Heart left ventricle (tissue), 16 donors: Measurements from ENCODE around the gene MME. TPM values are rescaled to one million over a fixed set of nuclear protein-coding genes. Genes with fewer than 3 reads are reported as not detected.

Experiments
- ATAC-seq, 4 donors: fragments of 200-7000 bp; cut with Tn5 transposase; one replicate each; pipeline ENCODE4 v1.9.1; 2020 to 2022; ENCODE audit warnings: moderate library complexity in 4 of 4, mild to moderate bottlenecking in 3 of 4, moderate number of reproducible peaks in 1 of 4
- DNase-seq, 5 donors: peaks; one replicate each; pipeline ENCODE4 v3.0.0-alpha.2; 2020
- H3K27ac ChIP-seq, 12 donors: fragments of 200-600 bp; sonication (generic) in 4 of 12; one replicate each; pipeline versions ENCODE4 v1.5.0 to v1.8.0; 2016 to 2022; ENCODE audit warnings: mild to moderate bottlenecking in 2 of 12
- H3K27me3 ChIP-seq, 9 donors: fragments of 200-600 bp; sonication (generic) in 2 of 9; one replicate each; pipeline versions ENCODE4 v1.5.1 to v1.8.0; 2016 to 2022; ENCODE audit warnings: mild to moderate bottlenecking in 3 of 9
- H3K36me3 ChIP-seq, 9 donors: fragments of 200-600 bp; sonication (generic) in 2 of 9; one replicate each; pipeline versions ENCODE4 v1.5.0 to v1.8.0; 2018 to 2022; ENCODE audit warnings: mild to moderate bottlenecking in 2 of 9
- H3K4me1 ChIP-seq, 12 donors: fragments of 200-600 bp; sonication (generic) in 4 of 12; one replicate each; pipeline versions ENCODE4 v1.5.0 to v1.8.0; 2016 to 2022; ENCODE audit warnings: mild to moderate bottlenecking in 3 of 12
- H3K4me3 ChIP-seq, 12 donors: fragments of 200-600 bp; sonication (generic) in 4 of 12; one replicate each; pipeline versions ENCODE4 v1.5.0 to v1.8.0; 2017 to 2022; ENCODE audit warnings: mild to moderate bottlenecking in 9 of 12, moderate library complexity in 4 of 12
- H3K9me3 ChIP-seq, 12 donors: fragments of 200-600 bp; sonication (generic) in 4 of 12; one replicate each; pipeline versions ENCODE4 v1.5.0 to v1.8.0; 2016 to 2022; ENCODE audit warnings: mild to moderate bottlenecking in 1 of 12
- CTCF ChIP-seq, 12 donors: fragments of 200-600 bp; sonication (generic) in 4 of 12; IDR thresholded peaks; one replicate each; pipeline versions ENCODE4 v1.5.0 to v1.8.0; 2018 to 2022; ENCODE audit warnings: antibody characterized with exemption in 12 of 12, mild to moderate bottlenecking in 5 of 12
- POLR2A ChIP-seq, 2 donors: fragments of 450-650 bp; IDR thresholded peaks; one replicate each; pipeline ENCODE4 v1.6.1; 2017; ENCODE audit warnings: antibody characterized with exemption in 2 of 2, mild to moderate bottlenecking in 2 of 2, moderate library complexity in 2 of 2
- WGBS, 4 donors: extraction: QIAGEN DNeasy Blood & Tissue Kit in 2 of 4; methylation state at CpG; one replicate each; pipeline versions ENCODE4 v1.1.5 to v1.1.7; 2013 to 2018; 5-methylcytosine and 5-hydroxymethylcytosine counted together
- intact Hi-C, 10 donors: fragments of 100-400 bp; cut with DNase I; formaldehyde crosslinking; loops; one replicate each; pipeline versions ENCODE4 v1.11.1 to v1.14.2; 2022
- polyA plus RNA-seq, 2 donors: library from polyadenylated mRNA; stranded (reverse); fragments of 200-250 nt; gene quantifications; one replicate each; pipeline ENCODE4 v1.2.3, GENCODE V29; 2013
- total RNA-seq, 9 donors: library from RNA; depleted of rRNA in 2 of 9; stranded (reverse); fragments of >200 nt in 2 of 9; fragmentation: NEBNext Ultra II Directional in 3 of 9; extraction: Animal tissue kit (Norgen Biotek cat#: 25700) in 3 of 9; gene quantifications; one replicate each; pipeline versions ENCODE4 v1.1.0 to v1.2.4, GENCODE V29; 2016 to 2023
- donor health status: ischemic (EF 13 %, LVEDD 7.1; RV severe dilation, severe dysfunction).
- donor health status: healthy with polysubstance abuse.
- donor health status: DM: no; HTN: yes; CAD: no.
- donor health status: DM: no; HTN: no; CAD: no.
- donor health status: ischemic (EF 25% LVEDD 6.9; RV normal size, moderate dysfunction).
- donor health status: ischemic (EF 25% LVEDD 5.7; RV mildly dilated, moderate dysfunction).
- donor health status: healthy.
- donor health status: DM: yes; HTN: yes; CAD: no.
- donor health status: ischemic (EF 35%, LVEDD 5.7; RV mildly dilated, moderate dysfunction).
- donor health status: nonischemic (EF 11% LVEDD 7.7; RV severe dilation, severe dysfunction).
- donor health status: DM: yes; HTN: yes; CAD: no.
- donor health status: PGD.
- donor health status: ischemic (EF 29% LVEDD 5.4; RV normal size, mild dysfunction).
- donor health status: nonischemic (EF 23%, LVEDD 6.1; RV moderate dilation, normal function).

Gene MME
- total and polyA plus RNA-seq, 11 donors, result 0.84 to 18.5 (median 5.3) TPM

DNA sequence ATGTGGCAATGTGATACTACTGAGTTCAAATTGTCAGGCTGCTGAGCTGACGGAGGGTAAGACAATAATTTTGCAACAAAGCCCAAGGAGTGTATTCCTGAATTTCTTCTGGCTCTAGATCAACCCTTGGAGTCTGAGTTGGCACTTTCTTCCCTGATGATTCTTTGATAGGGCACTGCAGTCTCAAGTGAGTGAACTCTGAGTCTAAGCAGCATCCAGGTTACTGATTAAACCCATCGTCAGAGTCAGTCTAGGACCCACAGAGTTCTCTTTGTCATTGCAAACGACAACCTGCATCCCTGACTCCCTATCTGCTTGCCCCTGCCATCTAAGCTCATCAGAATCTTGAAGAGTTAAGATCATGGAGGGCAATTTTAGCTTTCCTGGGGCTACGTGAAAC lies 58.6 kb downstream of the MME start:
- H3K4me1 ChIP-seq, result no peaks in the 10 kb centered on the region
- H3K36me3 ChIP-seq, result no peaks in the 10 kb centered on the region
- no peak overlapping the region for H3K4me3 ChIP-seq
- TF ChIP-seq POLR2A (IDR thresholded peaks at IDR 0.05) (no peak), CTCF (IDR thresholded peaks at IDR 0.05) (no peak)
- no peaks in the 10 kb centered on the region for H3K27me3 ChIP-seq
- no peak overlapping the region for H3K27ac ChIP-seq
- intact Hi-C loops, result no loop called here
- ATAC-seq, result no peak
- no peak for DNase-seq
- WGBS, 4 donors, result 69 to 77% (median 75%) methylated on average over 4 of the region's 4 CpGs
- H3K9me3 ChIP-seq, result peaks cover 0 to 7% (median 0%) of the 10 kb centered on the region in 12 donors

GRCh38 chr3:155147588-155147987 lies 67.5 kb downstream of the MME start:
- Histone ChIP-seq H3K27ac (no peak overlapping the region), H3K9me3 (no peaks in the 10 kb centered on the region), H3K36me3 (no peaks in the 10 kb centered on the region), H3K4me3 (no peak overlapping the region), H3K4me1 (no peaks in the 10 kb centered on the region), H3K27me3 (no peaks in the 10 kb centered on the region)
- intact Hi-C loops, result no loop called here
- TF ChIP-seq CTCF (IDR thresholded peaks at IDR 0.05), result no peak
- no peak for TF ChIP-seq POLR2A (IDR thresholded peaks at IDR 0.05)
- DNase-seq (no peak), ATAC-seq (no peak)
- 47 to 70% (median 66%) methylated on average over 1 of the region's 1 CpG for WGBS, 4 donors

DNA sequence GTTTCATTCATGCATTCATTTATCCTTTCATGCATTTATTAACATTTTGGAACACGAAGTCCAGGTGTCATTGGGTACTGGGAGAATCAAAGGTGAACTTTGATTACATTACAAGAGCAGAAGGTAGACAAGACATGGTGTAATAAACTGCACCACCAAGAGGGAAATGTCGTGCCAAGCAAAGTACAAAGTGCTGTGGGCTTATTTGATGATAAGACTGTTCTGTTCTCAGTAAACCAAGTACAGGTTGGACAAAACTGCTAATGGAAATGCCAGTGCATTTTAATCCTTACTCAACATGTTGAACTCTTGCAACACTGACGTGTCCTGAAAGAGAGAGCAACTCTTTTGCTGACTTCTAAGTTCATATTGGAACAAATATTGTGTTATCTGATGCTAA lies 69.4 kb downstream of the MME start:
- 51 to 68% (median 64%) methylated on average over 3 of the region's 3 CpGs for WGBS, 4 donors
- Histone ChIP-seq H3K27me3 (no peaks in the 10 kb centered on the region), H3K9me3 (no peaks in the 10 kb centered on the region), H3K4me1 (no peaks in the 10 kb centered on the region), H3K4me3 (no peak overlapping the region), H3K27ac (no peak overlapping the region), H3K36me3 (no peaks in the 10 kb centered on the region)
- intact Hi-C loops, result no loop called here
- ATAC-seq, result peak in 1 of 4 donors; percentile 41
- TF ChIP-seq POLR2A (IDR thresholded peaks at IDR 0.05) (no peak), CTCF (IDR thresholded peaks at IDR 0.05) (no peak)
- no peak for DNase-seq

DNA sequence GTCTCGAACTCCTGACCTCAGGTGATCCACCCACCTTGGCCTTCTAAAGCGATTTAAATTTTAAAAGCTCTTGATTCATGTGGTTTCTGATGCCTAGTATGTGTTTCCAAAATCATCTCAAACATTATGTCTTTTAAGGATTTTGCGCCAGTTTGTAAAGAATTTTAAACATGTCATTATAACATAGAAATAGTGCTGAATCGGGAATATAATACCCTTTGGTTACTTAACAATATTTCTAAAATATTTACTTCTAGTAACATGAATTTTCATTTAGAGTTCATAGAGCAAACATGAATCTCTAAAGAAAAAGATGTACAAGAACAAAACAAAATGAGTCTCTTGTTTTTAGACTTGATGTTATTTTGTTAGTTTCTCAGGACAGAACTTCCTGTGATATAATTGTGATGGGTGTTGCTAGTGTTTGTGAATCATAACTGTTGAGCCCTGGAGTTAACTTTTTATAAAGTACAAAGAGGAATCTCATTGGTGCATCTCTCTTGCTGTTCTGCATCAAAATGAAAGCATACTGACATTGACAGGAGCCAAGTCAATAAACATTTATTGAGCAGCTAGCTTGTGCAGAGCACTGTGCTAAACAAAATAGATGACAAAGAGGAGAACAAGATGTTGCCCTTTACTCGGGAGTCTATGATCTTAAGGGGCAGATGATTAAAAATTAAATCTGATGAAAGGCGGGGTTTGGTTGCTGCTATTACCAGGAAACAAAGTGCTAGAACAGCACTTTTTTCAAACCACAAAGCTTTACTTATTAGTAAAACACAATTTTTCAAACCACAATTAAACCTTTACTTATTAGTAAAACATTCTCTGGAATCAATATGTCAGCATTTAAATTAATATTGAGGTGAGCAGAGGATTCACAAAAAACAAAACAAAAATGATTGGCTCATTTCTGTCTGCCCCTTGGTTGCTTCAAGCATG lies 73.4 kb downstream of the MME start:
- 87 to 88% (median 88%) methylated on average over 6 of the region's 6 CpGs for WGBS, 4 donors
- intact Hi-C loops, result no loop called here
- Histone ChIP-seq H3K4me1 (no peaks in the 10 kb centered on the region), H3K36me3 (no peaks in the 10 kb centered on the region), H3K9me3 (no peaks in the 10 kb centered on the region), H3K27me3 (no peaks in the 10 kb centered on the region), H3K4me3 (no peak overlapping the region), H3K27ac (no peak overlapping the region)
- no peak for DNase-seq
- no peak for ATAC-seq
- no peak for TF ChIP-seq CTCF (IDR thresholded peaks at IDR 0.05)
- TF ChIP-seq POLR2A (IDR thresholded peaks at IDR 0.05), result no peak
